ENCODE measurements around the gene PTGDS. TPM values are rescaled to one million over a fixed set of nuclear protein-coding genes. Genes with fewer than 3 reads are reported as not detected.

The PTGDS gene
- total and polyA plus RNA-seq, 9 of the 15 experiments (the other 6 are each of a cell fraction or from before 2014, with no cell fraction given), result 0.46 to 7.1 (median 2.0) TPM

DNA sequence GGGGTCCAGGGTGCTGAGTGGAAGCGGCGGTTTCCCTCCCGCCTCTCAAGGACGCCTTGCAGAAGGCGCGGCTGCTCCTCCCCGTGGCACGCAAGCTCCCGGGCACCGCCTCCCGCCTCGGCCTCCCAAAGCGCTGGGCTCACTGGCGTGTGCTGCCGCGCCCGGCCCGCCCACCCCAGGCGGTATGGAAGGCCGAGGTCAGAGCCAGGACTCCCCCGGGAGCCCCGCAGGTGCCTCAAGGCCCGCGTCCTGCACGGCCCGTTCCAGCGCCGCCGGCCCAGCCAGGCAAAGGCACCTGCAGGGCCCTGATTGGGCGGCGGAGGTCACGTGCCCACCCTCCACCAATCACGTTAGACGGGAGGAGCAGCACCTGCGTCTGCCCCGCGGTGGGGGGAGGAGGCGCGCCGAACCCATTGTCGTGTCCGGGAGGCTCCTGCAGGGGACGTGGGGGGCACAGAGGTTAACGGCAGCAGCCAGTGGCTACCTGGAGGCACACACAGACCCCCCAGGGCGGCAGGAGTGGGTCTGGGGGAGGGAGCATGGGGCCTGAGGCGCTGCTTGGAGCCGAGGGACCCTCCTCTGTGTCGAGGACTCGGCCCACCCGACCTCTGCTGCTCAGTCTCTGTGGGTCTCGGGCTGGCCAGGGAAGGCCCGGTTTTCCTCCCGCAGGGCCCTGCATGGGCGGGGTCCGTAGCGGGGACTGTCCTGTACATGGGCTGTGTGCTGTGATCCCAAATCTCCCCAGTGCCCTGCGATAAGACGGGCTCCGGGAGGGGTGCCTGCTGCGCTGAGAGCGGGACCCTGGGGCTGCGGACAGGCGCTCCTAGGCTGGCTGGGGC lies 27.3 kb upstream of the PTGDS start (continued):
- TF ChIP-seq, protein P1, sequence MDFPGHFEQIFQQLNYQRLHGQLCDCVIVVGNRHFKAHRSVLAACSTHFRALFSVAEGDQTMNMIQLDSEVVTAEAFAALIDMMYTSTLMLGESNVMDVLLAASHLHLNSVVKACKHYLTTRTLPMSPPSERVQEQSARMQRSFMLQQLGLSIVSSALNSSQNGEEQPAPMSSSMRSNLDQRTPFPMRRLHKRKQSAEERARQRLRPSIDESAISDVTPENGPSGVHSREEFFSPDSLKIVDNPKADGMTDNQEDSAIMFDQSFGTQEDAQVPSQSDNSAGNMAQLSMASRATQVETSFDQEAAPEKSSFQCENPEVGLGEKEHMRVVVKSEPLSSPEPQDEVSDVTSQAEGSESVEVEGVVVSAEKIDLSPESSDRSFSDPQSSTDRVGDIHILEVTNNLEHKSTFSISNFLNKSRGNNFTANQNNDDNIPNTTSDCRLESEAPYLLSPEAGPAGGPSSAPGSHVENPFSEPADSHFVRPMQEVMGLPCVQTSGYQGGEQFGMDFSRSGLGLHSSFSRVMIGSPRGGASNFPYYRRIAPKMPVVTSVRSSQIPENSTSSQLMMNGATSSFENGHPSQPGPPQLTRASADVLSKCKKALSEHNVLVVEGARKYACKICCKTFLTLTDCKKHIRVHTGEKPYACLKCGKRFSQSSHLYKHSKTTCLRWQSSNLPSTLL (IDR thresholded peaks at IDR 0.05), result no peak
- TF ChIP-seq, protein P2, sequence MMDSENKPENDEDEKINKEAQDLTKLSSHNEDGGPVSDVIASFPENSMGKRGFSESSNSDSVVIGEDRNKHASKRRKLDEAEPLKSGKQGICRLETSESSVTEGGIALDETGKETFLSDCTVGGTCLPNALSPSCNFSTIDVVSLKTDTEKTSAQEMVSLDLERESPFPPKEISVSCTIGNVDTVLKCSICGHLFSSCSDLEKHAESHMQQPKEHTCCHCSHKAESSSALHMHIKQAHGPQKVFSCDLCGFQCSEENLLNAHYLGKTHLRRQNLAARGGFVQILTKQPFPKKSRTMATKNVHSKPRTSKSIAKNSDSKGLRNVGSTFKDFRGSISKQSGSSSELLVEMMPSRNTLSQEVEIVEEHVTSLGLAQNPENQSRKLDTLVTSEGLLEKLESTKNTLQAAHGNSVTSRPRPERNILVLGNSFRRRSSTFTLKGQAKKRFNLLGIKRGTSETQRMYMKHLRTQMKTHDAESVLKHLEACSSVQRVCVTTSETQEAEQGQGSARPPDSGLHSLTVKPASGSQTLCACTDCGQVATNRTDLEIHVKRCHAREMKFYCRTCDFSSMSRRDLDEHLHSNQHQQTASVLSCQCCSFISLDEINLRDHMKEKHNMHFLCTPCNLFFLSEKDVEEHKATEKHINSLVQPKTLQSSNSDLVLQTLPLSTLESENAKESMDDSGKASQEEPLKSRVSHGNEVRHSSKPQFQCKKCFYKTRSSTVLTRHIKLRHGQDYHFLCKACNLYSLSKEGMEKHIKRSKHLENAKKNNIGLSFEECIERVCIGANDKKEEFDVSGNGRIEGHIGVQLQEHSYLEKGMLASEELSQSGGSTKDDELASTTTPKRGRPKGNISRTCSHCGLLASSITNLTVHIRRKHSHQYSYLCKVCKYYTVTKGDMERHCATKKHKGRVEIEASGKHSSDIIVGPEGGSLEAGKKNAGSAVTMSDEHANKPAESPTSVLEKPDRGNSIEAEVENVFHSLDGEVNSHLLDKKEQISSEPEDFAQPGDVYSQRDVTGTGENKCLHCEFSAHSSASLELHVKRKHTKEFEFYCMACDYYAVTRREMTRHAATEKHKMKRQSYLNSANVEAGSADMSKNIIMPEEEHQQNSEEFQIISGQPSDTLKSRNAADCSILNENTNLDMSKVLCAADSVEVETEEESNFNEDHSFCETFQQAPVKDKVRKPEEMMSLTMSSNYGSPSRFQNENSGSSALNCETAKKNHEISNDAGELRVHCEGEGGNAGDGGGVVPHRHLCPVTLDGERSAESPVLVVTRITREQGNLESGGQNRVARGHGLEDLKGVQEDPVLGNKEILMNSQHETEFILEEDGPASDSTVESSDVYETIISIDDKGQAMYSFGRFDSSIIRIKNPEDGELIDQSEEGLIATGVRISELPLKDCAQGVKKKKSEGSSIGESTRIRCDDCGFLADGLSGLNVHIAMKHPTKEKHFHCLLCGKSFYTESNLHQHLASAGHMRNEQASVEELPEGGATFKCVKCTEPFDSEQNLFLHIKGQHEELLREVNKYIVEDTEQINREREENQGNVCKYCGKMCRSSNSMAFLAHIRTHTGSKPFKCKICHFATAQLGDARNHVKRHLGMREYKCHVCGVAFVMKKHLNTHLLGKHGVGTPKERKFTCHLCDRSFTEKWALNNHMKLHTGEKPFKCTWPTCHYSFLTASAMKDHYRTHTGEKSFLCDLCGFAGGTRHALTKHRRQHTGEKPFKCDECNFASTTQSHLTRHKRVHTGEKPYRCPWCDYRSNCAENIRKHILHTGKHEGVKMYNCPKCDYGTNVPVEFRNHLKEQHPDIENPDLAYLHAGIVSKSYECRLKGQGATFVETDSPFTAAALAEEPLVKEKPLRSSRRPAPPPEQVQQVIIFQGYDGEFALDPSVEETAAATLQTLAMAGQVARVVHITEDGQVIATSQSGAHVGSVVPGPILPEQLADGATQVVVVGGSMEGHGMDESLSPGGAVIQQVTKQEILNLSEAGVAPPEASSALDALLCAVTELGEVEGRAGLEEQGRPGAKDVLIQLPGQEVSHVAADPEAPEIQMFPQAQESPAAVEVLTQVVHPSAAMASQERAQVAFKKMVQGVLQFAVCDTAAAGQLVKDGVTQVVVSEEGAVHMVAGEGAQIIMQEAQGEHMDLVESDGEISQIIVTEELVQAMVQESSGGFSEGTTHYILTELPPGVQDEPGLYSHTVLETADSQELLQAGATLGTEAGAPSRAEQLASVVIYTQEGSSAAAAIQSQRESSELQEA (IDR thresholded peaks at IDR 0.05; ENCODE audit: low read depth), result no peak
- no peak for TF ChIP-seq PCBP1 (IDR thresholded peaks at IDR 0.05; ENCODE audit: low read depth, low read length, poor library complexity, severe bottlenecking)
- TF ChIP-seq SP2 (IDR thresholded peaks at IDR 0.05; ENCODE audit: extremely low read depth, low read depth, low read length, poor library complexity, severe bottlenecking), result no peak
- TF ChIP-seq, protein P3, sequence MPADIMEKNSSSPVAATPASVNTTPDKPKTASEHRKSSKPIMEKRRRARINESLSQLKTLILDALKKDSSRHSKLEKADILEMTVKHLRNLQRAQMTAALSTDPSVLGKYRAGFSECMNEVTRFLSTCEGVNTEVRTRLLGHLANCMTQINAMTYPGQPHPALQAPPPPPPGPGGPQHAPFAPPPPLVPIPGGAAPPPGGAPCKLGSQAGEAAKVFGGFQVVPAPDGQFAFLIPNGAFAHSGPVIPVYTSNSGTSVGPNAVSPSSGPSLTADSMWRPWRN (IDR thresholded peaks at IDR 0.05; ENCODE audit: low read depth), result no peak
- TF ChIP-seq ATF1 (CRISPR knock-in tag; IDR thresholded peaks at IDR 0.05), result no peak
- peak; percentile 74 for TF ChIP-seq ATF1 (tag; IDR thresholded peaks at IDR 0.05)
- TF ChIP-seq, protein P4, sequence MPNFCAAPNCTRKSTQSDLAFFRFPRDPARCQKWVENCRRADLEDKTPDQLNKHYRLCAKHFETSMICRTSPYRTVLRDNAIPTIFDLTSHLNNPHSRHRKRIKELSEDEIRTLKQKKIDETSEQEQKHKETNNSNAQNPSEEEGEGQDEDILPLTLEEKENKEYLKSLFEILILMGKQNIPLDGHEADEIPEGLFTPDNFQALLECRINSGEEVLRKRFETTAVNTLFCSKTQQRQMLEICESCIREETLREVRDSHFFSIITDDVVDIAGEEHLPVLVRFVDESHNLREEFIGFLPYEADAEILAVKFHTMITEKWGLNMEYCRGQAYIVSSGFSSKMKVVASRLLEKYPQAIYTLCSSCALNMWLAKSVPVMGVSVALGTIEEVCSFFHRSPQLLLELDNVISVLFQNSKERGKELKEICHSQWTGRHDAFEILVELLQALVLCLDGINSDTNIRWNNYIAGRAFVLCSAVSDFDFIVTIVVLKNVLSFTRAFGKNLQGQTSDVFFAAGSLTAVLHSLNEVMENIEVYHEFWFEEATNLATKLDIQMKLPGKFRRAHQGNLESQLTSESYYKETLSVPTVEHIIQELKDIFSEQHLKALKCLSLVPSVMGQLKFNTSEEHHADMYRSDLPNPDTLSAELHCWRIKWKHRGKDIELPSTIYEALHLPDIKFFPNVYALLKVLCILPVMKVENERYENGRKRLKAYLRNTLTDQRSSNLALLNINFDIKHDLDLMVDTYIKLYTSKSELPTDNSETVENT (CRISPR knock-in tag; IDR thresholded peaks at IDR 0.05), result no peak
- 0 out of 2 replicates have a peak, but pooled peaks have one; percentile 26 for TF ChIP-seq CBX5 (IDR thresholded peaks at IDR 0.05; ENCODE audit: borderline replicate concordance, low read depth)
- no peak for TF ChIP-seq DIDO1 (tag; IDR thresholded peaks at IDR 0.05; ENCODE audit: low read depth)
- TF ChIP-seq PTBP1 (IDR thresholded peaks at IDR 0.05; ENCODE audit: low read depth, low read length), result no peak
- no peak for TF ChIP-seq EHMT2 (IDR thresholded peaks at IDR 0.05)
- no peak for TF ChIP-seq YBX1 (IDR thresholded peaks at IDR 0.05)
